Keratinocyte (primary cell): Measurements from ENCODE around the gene BFSP2. TPM values are rescaled to one million over a fixed set of nuclear protein-coding genes. Genes with fewer than 3 reads are reported as not detected.
A peak's percentile ranks its signal among the peaks of the same experiment; 100 is the strongest.

Experiments
- DNase-seq: peaks from one replicate; pipeline ENCODE4 v3.0.0-alpha.2; 2011; ENCODE audit warnings: low read depth, missing footprints, low spot score
- FAIRE-seq: peaks from 2 replicates; lab custom pipeline; 2011; peaks lifted over from hg19 to GRCh38; lab: Jason Lieb, UNC
- H2AFZ ChIP-seq: 2 replicates; pipeline ENCODE4 v1.6.0; 2012; ENCODE audit warnings: low read length, control low read depth, inconsistent platforms; ENCODE audit not compliant: control insufficient read depth
- H3K27ac ChIP-seq: 2 replicates; pipeline ENCODE4 v1.5.1; 2011; ENCODE audit warnings: low read length; ENCODE audit not compliant: control insufficient read depth, insufficient read depth
- H3K27me3 ChIP-seq: 3 replicates; pipeline ENCODE4 v1.6.0; 2011; ENCODE audit warnings: low read length; ENCODE audit not compliant: control insufficient read depth, insufficient read depth; ENCODE audit errors: extremely low read depth
- H3K36me3 ChIP-seq, 2 experiments: 2 replicates in 1 of 2; 3 replicates in 1 of 2; pipeline ENCODE4 v1.5.1; 2011; ENCODE audit warnings: low read length in 2 of 2, mild to moderate bottlenecking in 1 of 2; ENCODE audit not compliant: control insufficient read depth in 2 of 2, insufficient read depth in 2 of 2; ENCODE audit errors: extremely low read depth in 1 of 2
- H3K4me1 ChIP-seq: 3 replicates; pipeline ENCODE4 v1.5.1; 2011; ENCODE audit warnings: low read length; ENCODE audit not compliant: control insufficient read depth, insufficient read depth; ENCODE audit errors: extremely low read depth
- H3K4me2 ChIP-seq: 3 replicates; pipeline ENCODE4 v1.6.0; 2011; ENCODE audit warnings: low read depth, low read length; ENCODE audit not compliant: control insufficient read depth, insufficient read depth; ENCODE audit errors: extremely low read depth
- H3K4me3 ChIP-seq, 3 experiments: fragments of 200-600 bp in 1 of 3; sonication (generic) in 1 of 3; 2 replicates in 2 of 3; 3 replicates in 1 of 3; pipeline ENCODE4 v1.5.1; 2011 to 2016; ENCODE audit warnings: low read length in 3 of 3, mild to moderate bottlenecking in 3 of 3, control low read depth in 2 of 3, inconsistent platforms in 1 of 3, low read depth in 1 of 3, mixed read lengths in 1 of 3, mixed run types in 1 of 3, moderate library complexity in 1 of 3; ENCODE audit not compliant: control insufficient read depth in 2 of 3, insufficient read depth in 2 of 3; ENCODE audit errors: extremely low read depth in 1 of 3
- H3K79me2 ChIP-seq: 2 replicates; pipeline ENCODE4 v1.6.0; 2012; ENCODE audit warnings: low read length; ENCODE audit not compliant: control insufficient read depth, insufficient read depth
- H3K9ac ChIP-seq: 3 replicates; pipeline ENCODE4 v1.6.0; 2011; ENCODE audit warnings: low read length; ENCODE audit not compliant: control insufficient read depth, insufficient read depth; ENCODE audit errors: extremely low read depth
- H3K9me1 ChIP-seq: 3 replicates; pipeline ENCODE4 v1.6.0; 2011; ENCODE audit warnings: low read length; ENCODE audit not compliant: control insufficient read depth, insufficient read depth; ENCODE audit errors: extremely low read depth
- H3K9me3 ChIP-seq: 2 replicates; pipeline ENCODE4 v1.5.1; 2012; ENCODE audit warnings: low read depth, low read length; ENCODE audit not compliant: control insufficient read depth
- H4K20me1 ChIP-seq: 3 replicates; pipeline ENCODE4 v1.6.0; 2011; ENCODE audit warnings: low read length; ENCODE audit not compliant: control insufficient read depth, insufficient read depth; ENCODE audit errors: extremely low read depth
- CTCF ChIP-seq, 3 experiments: IDR thresholded peaks in 1 of 3; conservative IDR thresholded peaks in 1 of 3; optimal IDR thresholded peaks in 1 of 3; 2 replicates in 2 of 3; 3 replicates in 1 of 3; pipeline versions ENCODE3 to v1.5.1; 2011; ENCODE audit warnings: low read length in 3 of 3, mild to moderate bottlenecking in 3 of 3, moderate library complexity in 2 of 3, control low read depth in 1 of 3, inconsistent platforms in 1 of 3; ENCODE audit not compliant: insufficient read depth in 2 of 3; ENCODE audit errors: extremely low read depth in 1 of 3
- EZH2 ChIP-seq: IDR thresholded peaks from one replicate; pipeline ENCODE4 v1.6.1; 2012; ENCODE audit warnings: inconsistent platforms, mild to moderate bottlenecking, low read length, moderate library complexity
- dilution Hi-C: fragments of 300-500 bp; cut with MboI; formaldehyde crosslinking; loops from one replicate; pipeline ENCODE4 v1.7.0; 2020; ENCODE audit warnings: low sequenced_read_pairs; ENCODE audit not compliant: extremely low pct_ligation_motif_present
- polyA plus RNA-seq, 5 experiments: library from polyadenylated mRNA; depleted of rRNA in 3 of 5; stranded (reverse) in 3 of 5; stranded (forward) in 1 of 5; unstranded in 1 of 5; fragments of >200 nt; gene quantifications; 1 replicate in 1 of 5; 2 replicates in 3 of 5; 3 replicates in 1 of 5; pipeline versions ENCODE4 v1.2.1 to v1.2.3, GENCODE V29; 2011 to 2012; ENCODE audit warnings: missing spikeins in 2 of 5, low read depth in 1 of 5, low replicate concordance in 1 of 5

The BFSP2 gene
- polyA plus RNA-seq, 1 donor (not counting 4 experiments of a cell fraction or from before 2014, with no cell fraction given), result not detected

- H3K4me3 ChIP-seq, result no peak overlapping the region
- no peak overlapping the region for H3K9ac ChIP-seq
- no peak for DNase-seq
- H3K9me3 ChIP-seq, result no peaks in the 10 kb centered on the region
- no peaks in the 10 kb centered on the region for H3K36me3 ChIP-seq
- H2AFZ ChIP-seq, result no peak overlapping the region
- H3K27ac ChIP-seq, result peak overlapping the region; percentile 72
- dilution Hi-C loops, result no loop called here
- H3K79me2 ChIP-seq, result no peaks in the 10 kb centered on the region
- no peaks in the 10 kb centered on the region for H4K20me1 ChIP-seq
- H3K4me2 ChIP-seq, result peak overlapping the region; percentile 58
- peaks cover 15% of the 10 kb centered on the region for H3K4me1 ChIP-seq
- TF ChIP-seq CTCF (optimal IDR thresholded peaks at IDR 0.05 in 1 of 3, IDR thresholded peaks at IDR 0.05 in 1 of 3, conservative IDR thresholded peaks at IDR 0.05 in 1 of 3; ENCODE audit: extremely low read depth in 1 of 3, insufficient read depth in 2 of 3, low read length in 3 of 3) (no peak), EZH2 (no peak)
- no peaks in the 10 kb centered on the region for H3K27me3 ChIP-seq
- FAIRE-seq, result peak; percentile 48
- no peaks in the 10 kb centered on the region for H3K9me1 ChIP-seq
Measured at GRCh38 chr3:133461291-133461690, 61.4 kb downstream of the BFSP2 start.

GRCh38 chr3:133463347-133463860 is 63.5 kb downstream of the BFSP2 start:
- no peak overlapping the region for H3K9ac ChIP-seq
- FAIRE-seq, result peak; percentile 17
- H3K9me3 ChIP-seq, result no peaks in the 10 kb centered on the region
- H3K79me2 ChIP-seq, result no peaks in the 10 kb centered on the region
- no peak for TF ChIP-seq CTCF (optimal IDR thresholded peaks at IDR 0.05 in 1 of 3, IDR thresholded peaks at IDR 0.05 in 1 of 3, conservative IDR thresholded peaks at IDR 0.05 in 1 of 3; ENCODE audit: extremely low read depth in 1 of 3, insufficient read depth in 2 of 3, low read length in 3 of 3)
- TF ChIP-seq EZH2, result no peak
- no peaks in the 10 kb centered on the region for H3K27me3 ChIP-seq
- H3K27ac ChIP-seq, result no peak overlapping the region
- H4K20me1 ChIP-seq, result no peaks in the 10 kb centered on the region
- H3K4me1 ChIP-seq, result peaks cover 17% of the 10 kb centered on the region
- H3K9me1 ChIP-seq, result no peaks in the 10 kb centered on the region
- H2AFZ ChIP-seq, result no peak overlapping the region
- no peaks in the 10 kb centered on the region for H3K36me3 ChIP-seq
- DNase-seq, result no peak
- H3K4me2 ChIP-seq, result no peak overlapping the region
- dilution Hi-C loops, result no loop called here
- H3K4me3 ChIP-seq, result no peak overlapping the region
